Activated effector memory CD4-positive, alpha-beta T cell treated with anti-CD3 and anti-CD28 coated beads, Interleukin-2, amount 50 U/mL, for 16 hours (primary cell): Measurements from ENCODE around the gene DIAPH2.

ENCODE experiments used
- DNase-seq: peaks from one replicate; pipeline ENCODE4 v3.0.0-alpha.2; 2020

DIAPH2 gene

DNA sequence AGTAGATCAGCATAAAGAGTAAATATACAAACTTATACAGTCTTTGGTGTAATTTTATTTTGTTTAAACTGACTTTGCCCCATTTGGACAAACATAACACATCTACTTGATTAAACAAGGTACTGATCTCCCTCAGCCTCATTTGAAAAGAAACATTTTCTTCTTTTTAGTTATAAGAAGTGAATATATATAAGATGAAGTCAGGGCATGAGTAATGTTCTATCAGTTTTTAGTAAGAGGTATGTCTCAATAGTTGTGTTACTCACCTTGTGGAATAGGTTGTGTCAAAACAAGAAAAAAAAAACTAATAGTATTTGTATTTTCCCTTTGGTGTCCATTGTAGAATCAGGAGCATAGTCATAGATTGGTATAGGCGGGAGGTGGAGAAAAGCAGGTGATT lies 526.4 kb downstream of the DIAPH2 start:
- DNase-seq: no peak

DNA sequence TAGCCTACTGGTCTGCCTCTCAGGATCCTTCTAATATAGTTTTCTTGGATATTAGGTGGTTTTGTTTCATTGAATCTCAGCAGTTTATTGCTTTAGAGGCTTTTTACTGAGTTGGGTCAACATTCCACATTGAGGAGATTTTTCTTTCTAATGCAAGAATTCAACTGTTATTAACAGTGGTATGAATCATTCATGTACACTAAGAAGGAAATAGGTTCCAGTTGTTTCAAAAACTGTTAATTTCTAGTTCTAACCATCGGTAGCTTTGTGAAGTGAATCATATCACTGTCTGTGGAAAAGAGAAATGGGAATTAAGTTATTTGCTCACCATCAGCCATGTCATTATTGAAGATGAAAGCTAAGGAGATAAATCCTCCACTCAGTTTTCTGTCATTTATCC lies 530.5 kb downstream of the DIAPH2 start:
- DNase-seq: no peak

DNA sequence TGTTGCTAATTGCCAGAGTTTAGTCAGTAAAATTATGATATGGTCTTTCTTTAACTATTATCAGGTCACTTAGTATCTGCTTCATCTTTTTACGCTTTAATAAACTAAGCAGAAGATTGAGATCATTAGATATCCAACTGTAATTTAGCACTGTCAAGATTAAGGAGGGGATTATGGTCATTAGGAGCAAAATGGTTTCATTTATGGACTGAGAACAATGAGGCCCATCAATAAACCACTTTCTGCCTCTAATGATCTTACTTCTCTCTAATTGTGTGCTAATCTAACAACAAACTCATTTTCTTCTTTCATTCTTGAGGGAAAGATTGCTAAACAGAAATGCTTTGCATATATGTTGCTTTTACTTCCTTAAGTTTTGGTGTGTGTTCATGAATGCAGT lies 539.5 kb downstream of the DIAPH2 start:
- DNase-seq: no peak

DNA sequence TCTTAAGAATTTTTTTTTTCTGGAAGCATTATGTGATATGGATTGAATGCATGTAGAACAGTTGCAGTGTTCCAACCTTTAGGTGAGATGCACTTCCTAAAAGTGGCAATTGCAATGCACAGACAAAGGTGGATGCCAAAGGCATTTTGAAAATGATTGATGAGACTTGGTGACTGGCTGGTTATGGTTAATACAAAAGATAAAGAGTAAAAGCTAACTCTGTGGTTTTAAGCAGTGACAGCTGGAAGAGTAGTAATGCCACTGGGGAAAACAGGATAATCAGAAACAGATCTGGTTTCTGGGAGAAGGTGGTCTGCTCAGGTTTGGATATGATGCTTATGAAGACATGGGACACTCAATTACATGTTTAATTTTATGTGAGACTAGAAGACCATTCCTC lies 544.7 kb downstream of the DIAPH2 start:
- DNase-seq: no peak

DNA sequence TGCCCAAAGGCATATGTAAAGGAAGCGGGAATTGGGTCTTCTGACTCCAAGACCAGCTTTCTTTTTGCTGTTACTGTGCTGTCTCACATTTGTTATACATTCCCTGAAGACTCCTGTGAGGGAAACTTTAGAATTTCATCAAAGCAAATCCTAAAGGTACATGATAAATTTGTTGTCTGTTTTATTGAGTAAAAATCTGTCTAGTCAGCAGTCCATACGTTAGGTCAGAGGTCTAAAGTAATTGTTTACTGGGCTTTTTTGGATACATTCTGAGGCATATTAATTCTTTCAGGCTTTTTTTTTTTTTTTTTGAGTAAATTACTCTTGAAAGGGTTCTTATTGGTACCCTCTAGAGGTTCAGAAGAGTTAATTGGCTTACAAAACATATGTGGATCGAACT lies 546.3 kb downstream of the DIAPH2 start:
- no peak for DNase-seq

DNA sequence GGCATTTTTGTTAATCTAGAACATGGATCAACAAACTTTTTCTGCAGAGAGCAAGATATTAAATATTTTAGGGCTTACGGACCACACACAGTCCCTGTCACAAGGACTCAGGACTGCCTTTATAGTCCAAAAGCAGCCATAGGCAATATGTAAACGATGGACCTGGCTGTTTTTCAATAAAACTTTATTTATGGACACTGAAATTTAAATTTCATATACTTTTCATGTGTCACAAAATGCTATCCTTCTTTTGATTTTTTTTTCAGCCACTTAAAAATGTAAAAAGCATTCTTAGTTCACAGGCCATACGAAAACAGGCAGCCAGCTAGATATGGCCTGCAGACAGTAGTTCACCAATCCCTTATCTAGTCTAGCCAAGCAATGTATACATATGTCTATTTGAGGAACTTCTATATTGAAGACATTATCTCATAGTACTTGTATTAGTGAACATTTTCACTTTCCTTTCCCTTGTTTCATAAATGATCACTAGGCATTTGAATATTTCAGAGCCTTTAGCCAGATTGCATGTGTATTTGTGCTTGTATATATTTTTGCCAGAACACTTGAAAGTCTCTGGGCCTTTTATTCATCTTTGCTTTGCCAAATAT lies 549.9 kb downstream of the DIAPH2 start:
- DNase-seq: no peak

DNA sequence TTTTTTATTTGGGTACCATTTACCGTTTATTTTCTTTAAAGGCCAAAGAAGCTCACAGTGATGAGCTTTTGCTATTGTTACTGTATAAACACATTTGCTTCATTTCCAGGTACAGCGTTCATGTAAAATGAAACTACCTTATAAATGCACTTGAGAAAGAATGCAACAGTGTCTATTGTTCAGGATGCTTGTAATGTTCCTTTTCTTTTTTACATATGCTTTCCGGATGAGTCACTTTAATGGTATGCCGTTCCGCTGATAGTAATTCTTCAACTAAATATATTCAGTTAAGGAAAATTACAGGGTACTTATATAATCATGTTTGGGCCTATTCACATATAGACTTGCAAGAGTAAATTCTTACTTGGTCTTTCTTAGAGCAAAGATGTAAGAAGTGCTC lies 554.0 kb downstream of the DIAPH2 start:
- no peak for DNase-seq

DNA sequence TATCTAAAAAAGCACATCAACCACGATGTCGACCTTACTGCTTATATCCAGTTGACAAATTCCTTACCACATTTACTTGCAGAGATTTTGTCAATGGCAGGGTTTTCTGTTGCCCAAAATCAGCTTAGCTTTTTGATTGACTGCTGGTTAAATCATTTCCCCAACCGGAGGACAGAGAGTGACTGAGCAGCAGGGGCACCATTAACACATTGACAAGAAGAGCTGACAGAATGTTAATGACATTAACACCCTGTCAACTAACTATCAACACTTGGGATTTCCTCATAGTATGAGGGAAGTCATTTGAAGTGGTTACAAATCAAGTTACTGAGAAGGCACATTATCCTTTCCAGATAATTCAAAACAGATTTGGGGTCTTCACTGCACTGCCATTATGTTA lies 567.5 kb downstream of the DIAPH2 start:
- DNase-seq: no peak

DNA sequence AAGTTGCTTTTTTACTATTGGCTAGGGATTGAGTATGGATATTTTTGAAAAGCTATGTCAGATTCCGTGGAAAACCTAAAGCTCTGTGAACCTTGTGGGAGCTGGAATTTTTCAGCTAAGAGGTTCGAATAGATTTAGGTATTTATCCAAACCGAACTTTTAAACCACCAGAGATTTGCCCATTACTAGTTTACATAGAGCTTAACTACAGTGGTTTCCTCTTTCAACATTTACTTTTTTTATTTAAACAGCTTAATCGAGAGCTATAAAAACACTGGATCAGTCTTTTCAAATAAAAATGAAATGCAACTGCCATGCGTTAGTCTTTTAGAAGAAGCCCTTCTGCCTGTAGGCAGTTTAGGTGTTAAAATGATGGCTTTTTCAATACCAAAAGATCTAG lies 576.0 kb downstream of the DIAPH2 start:
- DNase-seq: no peak

DNA sequence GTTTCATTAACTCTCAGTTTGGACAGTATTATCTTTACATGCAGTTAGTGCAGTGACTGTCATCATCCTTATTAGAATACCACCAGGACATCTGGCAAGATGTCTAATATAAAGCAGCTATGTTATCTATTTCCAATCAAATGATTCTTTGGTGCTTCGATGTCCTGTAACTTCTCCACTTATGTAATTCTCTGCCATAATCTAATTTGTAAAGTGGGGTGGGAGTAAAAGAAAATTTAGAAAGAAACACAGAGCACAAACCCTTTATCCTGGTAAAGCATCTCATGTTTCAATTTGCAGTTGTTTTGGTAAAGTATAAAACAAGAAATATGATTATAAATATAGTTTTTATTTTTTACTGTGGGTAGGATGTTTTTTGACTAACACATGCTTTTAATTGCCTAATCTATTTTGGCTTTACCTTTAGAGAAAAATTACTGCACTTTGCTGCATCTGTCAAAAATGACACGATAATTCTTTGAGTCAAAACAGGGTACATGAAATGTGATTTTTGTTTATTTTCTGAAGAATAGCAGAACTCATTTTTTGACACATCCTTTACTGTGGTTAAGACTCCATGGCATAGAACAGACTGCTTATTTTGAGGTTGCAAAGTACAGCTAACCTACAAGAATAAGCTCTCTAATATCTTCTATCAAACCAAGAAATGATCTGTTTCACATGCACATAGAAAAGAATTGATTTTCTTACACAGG lies 581.9 kb downstream of the DIAPH2 start:
- DNase-seq: no peak

DNA sequence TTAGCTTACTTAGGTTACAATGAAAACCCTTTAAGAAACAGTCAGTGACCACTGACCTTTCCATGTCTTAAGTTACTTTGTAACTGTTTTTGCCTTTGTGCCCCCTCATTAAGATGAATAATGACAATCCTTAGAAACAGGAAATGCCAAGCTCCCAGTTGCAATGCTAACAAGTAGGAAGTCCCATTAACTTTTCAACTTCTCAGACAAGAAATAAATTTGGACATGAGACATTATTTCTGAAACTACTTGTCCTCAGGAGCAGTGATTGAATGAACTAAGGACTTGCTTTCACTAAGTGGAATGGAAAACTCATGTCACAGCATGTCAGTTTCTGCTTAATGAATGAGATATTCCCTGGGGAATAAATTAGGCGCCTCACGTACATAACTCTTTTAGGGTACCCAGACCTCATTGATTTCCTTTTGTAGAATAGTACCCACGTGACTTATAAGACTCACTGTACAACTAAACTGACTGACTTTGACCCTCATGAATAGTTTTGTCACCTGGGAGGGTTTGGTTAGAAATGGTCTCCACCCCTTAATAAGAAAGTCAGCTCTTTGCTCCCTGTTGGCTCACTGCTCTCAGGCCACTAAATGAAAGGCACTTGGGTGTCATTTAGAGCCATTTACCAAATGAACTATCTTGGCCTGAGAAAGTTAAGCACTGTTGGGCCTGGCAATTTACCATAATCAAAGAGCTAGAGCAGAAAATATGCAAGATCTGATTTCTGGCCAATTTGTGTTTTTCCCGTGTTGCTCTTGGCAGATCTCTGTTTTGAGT lies 582.9 kb downstream of the DIAPH2 start:
- no peak for DNase-seq

DNA sequence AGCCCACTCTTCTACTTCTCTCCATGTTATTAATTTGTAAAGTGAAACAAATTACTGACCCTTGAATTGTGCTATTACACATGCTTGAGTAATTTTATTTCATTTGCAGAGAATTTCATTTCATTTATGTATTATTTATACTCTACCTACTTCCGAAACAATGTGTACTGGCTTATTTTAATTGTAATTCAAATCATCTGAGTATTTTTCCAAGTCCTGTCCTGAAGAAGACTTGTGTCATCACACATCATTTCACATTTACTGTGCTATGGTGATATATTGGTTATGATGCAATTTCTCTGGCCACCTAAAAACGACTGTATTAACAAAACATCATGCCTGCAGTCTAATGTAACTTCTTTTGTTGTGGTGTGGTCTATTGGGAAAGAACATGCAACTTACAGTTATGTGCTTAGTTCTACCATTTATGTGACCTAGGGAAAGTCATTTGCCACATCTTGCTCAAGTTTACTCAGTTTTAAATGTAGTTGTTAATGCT lies 583.6 kb downstream of the DIAPH2 start:
- DNase-seq: no peak

DNA sequence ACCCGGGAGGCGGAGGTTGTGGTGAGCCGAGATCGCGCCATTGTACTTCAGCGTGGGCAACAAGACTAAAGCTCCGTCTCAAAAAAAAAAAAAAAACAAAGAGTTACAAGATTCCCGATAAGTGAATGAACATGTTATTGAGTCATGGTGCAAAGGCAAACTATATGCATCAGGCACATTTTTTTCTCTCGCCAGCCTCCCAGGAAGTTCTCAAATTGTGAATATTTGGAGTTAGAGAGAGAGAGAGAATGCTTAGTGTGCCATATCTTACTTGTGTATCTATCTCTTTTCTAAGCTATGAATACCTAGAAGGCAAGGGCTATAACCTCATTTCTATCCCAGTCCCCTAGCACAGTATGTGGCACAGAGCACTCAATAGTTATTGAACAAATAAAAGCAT lies 599.9 kb downstream of the DIAPH2 start:
- no peak for DNase-seq

DNA sequence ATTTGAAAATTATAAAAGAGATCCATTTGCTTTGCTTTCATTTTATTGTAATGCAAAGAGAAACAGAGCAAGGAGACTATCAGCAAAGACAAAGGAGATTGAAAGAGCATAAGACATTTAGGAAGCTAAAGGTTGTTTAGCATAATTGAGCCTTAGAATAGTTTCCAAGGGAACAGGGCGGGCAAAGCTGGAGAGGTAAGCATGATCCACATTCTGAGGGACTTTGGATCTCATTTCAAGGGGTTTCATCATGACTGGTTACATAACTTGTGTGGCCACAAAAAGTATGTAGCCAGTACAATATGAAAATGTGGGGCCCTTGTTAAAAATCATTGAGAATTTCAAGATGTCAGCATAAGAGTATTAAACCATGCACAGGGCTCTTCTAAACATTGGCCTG lies 605.6 kb downstream of the DIAPH2 start:
- no peak for DNase-seq

DNA sequence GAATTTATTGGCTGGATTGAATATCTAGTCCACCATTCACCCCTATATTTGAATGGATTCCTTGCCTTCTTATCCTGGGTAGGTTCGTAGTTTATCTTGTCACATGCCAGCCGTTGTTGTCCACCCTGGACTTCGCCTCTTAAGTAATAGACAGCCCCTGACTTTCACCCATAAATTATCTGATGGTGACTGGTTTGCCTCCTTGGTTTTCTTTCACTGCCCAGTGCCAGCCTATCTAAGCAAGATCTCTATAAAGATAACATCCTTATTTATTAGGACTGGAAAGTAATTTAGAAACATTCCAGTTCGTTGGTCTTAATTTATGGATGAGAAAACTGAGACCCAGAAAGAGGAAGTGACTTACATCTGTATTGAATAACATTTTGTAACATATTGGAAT lies 609.4 kb downstream of the DIAPH2 start:
- no peak for DNase-seq

DNA sequence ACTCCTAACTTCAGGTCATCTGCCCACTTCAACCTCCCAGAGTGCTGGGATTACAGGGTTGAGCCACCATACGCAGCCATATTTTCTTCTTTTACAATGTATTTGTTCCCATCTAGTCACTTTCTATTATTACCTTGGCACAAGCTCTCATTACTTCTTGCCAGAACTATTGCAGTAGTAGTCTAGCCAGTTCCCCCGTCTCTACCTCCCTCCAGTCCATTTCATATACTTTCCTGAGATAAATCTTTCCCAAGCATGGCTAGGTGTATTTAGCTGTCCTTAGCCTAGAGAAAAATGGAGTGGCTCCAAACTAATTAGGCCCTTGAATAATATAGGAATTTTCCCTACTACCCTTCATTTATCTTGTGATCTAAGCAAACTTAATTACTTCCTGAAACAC lies 611.3 kb downstream of the DIAPH2 start:
- DNase-seq: no peak

DNA sequence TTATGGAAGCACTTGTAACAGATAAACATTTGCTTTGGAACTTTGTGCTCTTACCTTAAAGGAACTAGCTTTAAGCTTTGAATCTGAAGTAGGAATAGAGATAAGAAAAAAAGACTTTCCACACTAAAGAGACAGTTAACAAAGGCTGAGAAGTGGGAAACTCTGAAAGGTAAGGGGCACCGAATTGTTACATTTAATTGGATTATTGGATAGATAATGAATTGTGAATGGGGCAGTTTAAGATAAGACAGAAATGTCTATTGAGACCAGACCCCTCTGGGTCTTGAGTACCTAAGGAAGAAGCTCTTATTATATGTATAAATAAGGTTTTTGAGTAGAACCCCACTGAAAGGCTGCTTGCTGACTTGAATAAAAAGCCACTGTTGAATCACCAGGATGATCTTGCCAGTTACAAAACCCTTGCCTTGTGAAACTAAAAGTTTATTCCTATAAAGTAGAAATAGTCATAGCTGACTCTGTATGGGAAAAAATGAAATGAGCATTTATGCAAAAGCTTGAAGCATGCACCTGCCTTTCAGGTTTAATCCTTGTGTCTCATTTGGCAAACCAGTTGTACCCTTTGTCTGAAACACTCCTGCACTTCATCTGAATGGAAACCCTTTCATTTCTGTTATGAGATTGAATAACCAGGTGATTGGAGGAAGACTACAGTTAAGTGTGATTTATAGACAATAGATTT lies 622.3 kb downstream of the DIAPH2 start:
- DNase-seq: no peak

DNA sequence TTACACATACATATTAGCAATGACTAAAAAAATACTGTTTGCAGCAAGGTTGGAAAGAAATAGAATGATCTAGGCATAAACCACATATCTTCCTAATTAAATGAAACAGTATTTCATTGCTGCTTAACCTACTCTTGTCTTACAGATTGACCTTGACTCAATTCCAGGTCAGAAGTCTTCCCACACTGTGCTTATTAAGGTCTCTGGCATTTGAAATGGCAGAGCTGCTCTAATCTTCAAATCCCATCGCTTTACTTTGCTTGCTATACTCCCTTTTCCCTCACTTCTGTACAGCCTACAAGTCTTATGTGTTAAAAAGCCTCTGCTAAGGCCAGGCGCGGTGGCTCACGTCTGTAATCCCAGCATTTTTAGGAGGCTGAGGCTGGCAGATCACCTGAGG lies 623.5 kb downstream of the DIAPH2 start:
- no peak for DNase-seq

DNA sequence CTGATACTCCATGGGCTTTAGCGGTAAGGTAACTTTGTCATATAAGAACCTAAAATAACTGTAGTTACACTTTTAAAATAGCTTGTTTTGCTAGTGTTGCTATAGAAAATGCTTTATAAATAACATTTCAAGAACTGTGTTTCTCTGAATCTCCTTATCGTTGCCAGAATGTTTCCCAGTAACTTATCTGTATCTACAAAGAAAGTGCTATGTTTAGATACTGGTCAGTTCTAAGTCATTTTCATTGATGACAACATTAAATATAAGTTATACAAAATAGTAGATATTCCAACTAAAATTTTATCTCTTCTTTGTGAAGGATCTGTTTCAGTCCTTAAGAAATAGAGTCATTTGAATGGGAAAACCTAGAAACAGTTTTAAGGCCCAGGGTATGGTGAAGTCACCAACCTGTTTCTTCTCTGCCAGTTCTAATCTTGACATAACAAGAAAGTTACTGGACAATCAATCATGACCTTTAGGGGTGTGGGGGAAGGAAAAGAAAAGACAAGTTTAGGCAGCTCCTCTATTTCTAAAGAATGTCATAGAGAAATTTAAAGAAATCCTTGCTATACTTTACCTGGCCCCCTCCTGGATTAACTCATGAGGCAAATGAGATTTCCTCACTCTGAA lies 625.0 kb downstream of the DIAPH2 start:
- no peak for DNase-seq

DNA sequence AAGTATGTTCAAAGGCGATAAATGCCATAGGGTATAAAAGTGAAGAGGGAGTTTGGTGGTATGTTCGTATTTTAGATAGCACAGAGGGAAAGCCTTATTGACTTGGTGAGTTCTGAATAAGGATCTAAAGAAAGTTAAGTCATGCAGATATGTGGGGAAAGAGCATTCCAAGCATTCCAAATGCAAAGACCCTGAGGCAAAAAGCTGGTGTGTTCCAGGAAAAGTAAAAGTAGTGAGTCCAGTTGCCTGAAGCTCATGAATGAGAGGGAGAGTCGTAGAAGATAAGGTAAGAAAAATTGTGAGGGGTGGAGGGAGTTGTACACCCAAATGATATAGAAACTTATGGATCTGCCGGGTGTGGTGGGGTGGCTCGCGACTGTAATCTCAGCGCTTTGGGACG lies 625.7 kb downstream of the DIAPH2 start:
- no peak for DNase-seq

DNA sequence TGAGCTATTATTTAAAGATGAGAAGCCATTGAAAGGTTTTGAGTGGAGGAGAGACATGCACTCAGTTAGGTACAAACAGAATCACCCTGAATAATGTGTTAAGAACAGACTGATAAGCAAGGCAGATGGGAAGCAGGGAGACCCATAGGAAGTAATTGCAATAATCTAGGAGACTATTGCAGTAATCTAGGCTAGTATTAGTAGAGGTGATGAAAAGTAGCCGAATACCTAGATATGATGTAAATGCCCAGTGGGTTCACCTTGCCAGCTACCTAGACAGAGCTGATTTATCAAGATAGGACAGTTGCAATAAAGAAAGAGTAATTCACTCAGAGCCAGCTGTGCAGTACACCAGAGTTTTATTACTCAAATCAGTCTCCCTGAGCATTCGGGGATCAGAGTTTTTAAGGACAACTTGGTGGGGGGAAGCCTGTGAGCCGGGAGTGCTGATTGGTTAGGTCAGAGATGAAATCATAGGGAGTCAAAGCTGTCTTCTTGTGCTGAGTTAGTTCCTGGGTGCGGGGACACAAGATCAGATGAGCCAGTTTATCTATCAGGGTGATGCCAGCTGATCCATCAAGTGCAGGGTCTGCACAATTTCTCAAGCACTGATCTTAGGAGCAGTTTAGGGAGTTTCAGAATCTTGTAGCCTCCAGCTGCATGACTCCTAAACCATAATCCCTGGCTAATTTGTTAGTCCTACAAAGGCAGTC lies 626.6 kb downstream of the DIAPH2 start:
- DNase-seq: no peak

DNA sequence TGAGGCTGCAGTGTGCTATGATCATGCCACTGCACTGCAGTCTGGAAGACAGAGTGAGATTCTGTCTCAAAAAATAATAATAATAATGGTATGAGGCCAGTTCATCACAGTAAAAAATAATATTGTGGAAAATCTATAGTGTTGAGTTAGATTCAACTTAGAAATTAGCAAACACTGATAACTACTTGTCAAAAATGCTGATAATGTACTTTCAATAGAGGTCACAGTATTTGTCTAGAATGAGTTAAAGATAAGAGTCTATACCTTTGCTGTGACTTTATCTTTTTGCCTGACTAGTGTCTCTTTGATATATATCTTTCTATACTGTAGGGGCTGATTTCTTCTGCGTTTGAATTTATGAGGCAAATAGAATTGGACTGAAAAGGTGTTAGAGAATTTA lies 629.7 kb downstream of the DIAPH2 start:
- DNase-seq: no peak
